Neural progenitor cell (in vitro differentiated cells): Measurements from ENCODE around the gene RNF144A. TPM values are rescaled to one million over a fixed set of nuclear protein-coding genes. Genes with fewer than 3 reads are reported as not detected.

Experiments used
- DNase-seq: peaks from one replicate; pipeline ENCODE4 v3.0.0-alpha.2; 2016; ENCODE audit warnings: low spot score
- H2AFZ ChIP-seq: fragments of 200-600 bp; sonication (generic); replicated peaks from 2 replicates; pipeline ENCODE4 v1.6.1; 2016; ENCODE audit warnings: antibody characterized with exemption
- H3F3A ChIP-seq: fragments of 200-600 bp; sonication (generic); 2 replicates; pipeline ENCODE4 v1.6.1; 2016; ENCODE audit warnings: antibody characterized with exemption, low read depth
- H3K27ac ChIP-seq: fragments of 200-600 bp; sonication (generic); 2 replicates; pipeline ENCODE4 v1.5.1; 2016; ENCODE audit warnings: mild to moderate bottlenecking
- H3K27me3 ChIP-seq: fragments of 200-600 bp; sonication (generic); 2 replicates; pipeline ENCODE4 v1.6.1; 2016; ENCODE audit warnings: mild to moderate bottlenecking, moderate library complexity
- H3K36me3 ChIP-seq: fragments of 200-600 bp; sonication (generic); 2 replicates; pipeline ENCODE4 v1.5.1; 2016
- H3K4me1 ChIP-seq: fragments of 200-600 bp; sonication (generic); 2 replicates; pipeline ENCODE4 v1.6.1; 2016; ENCODE audit warnings: mixed run types
- H3K4me2 ChIP-seq: fragments of 200-600 bp; sonication (generic); 2 replicates; pipeline ENCODE4 v1.6.1; 2016
- H3K4me3 ChIP-seq: fragments of 200-600 bp; sonication (generic); 2 replicates; pipeline ENCODE4 v1.5.1; 2016
- H3K79me2 ChIP-seq: fragments of 200-600 bp; sonication (generic); 2 replicates; pipeline ENCODE4 v1.6.1; 2016; ENCODE audit warnings: low read depth
- H3K9ac ChIP-seq: fragments of 200-600 bp; sonication (generic); 2 replicates; pipeline ENCODE4 v1.6.1; 2016
- H3K9me3 ChIP-seq: fragments of 200-600 bp; sonication (generic); 2 replicates; pipeline ENCODE4 v1.5.1; 2016; ENCODE audit warnings: low read depth
- H4K20me1 ChIP-seq: fragments of 200-600 bp; sonication (generic); 2 replicates; pipeline ENCODE4 v1.6.1; 2016; ENCODE audit warnings: low read depth
- H3K27ac Mint-ChIP-seq: 3 replicates; pipeline ENCODE4 v1.8.0; 2021; ENCODE audit warnings: mixed read lengths
- H3K27me3 Mint-ChIP-seq: 2 replicates; pipeline ENCODE4 v1.8.0; 2022; ENCODE audit warnings: low read depth, mild to moderate bottlenecking, inconsistent platforms, moderate library complexity, mixed read lengths; ENCODE audit not compliant: insufficient read depth
- H3K36me3 Mint-ChIP-seq: 3 replicates; pipeline ENCODE4 v1.8.0; 2021; ENCODE audit warnings: mixed read lengths
- H3K4me1 Mint-ChIP-seq: 3 replicates; pipeline ENCODE4 v1.8.0; 2021; ENCODE audit warnings: mixed read lengths
- H3K4me3 Mint-ChIP-seq: 3 replicates; pipeline ENCODE4 v1.8.0; 2021; ENCODE audit warnings: mild to moderate bottlenecking, moderate library complexity, mixed read lengths
- H3K9me3 Mint-ChIP-seq: 3 replicates; pipeline ENCODE4 v1.8.0; 2020; ENCODE audit warnings: mixed read lengths
- CTCF ChIP-seq: fragments of 200-600 bp; sonication (generic); IDR thresholded peaks from 2 replicates; pipeline ENCODE4 v1.5.1; 2017; ENCODE audit warnings: antibody characterized with exemption, mild to moderate bottlenecking
- EZH2 ChIP-seq: fragments of 200-600 bp; sonication (generic); IDR thresholded peaks from 2 replicates; pipeline ENCODE4 v1.6.1; 2017; ENCODE audit warnings: antibody characterized with exemption, mild to moderate bottlenecking, moderate library complexity
- EZH2phosphoT487 ChIP-seq: fragments of 200-600 bp; sonication (generic); IDR thresholded peaks from 2 replicates; pipeline ENCODE4 v1.6.1; 2017; ENCODE audit warnings: antibody characterized with exemption
- total RNA-seq: library from RNA; depleted of rRNA; stranded (reverse); fragments of >200 nt; gene quantifications from 2 replicates; pipeline ENCODE4 v1.2.3, GENCODE V29; 2015; ENCODE audit warnings: low replicate concordance

The RNF144A gene
- total RNA-seq, 1 donor from 2014 or later = 32.0 TPM

- H3K79me2 ChIP-seq = no peaks in the 10 kb centered on the region
- H3K9ac ChIP-seq = no peak overlapping the region
- H3K36me3 ChIP-seq = no peaks in the 10 kb centered on the region
- Mint-ChIP-seq H3K27ac (no peak overlapping the region), H3K4me3 (no peak overlapping the region), H3K36me3 (peaks cover 2% of the 10 kb centered on the region), H3K9me3 (no peaks in the 10 kb centered on the region), H3K4me1 (no peaks in the 10 kb centered on the region), H3K27me3 (peaks cover 3% of the 10 kb centered on the region)
- H3K9me3 ChIP-seq = no peaks in the 10 kb centered on the region
- H4K20me1 ChIP-seq = no peaks in the 10 kb centered on the region
- H3K4me2 ChIP-seq = no peak overlapping the region
- no peak overlapping the region for H3K4me3 ChIP-seq
- H2AFZ ChIP-seq = no peak overlapping the region
- H3K27ac ChIP-seq = no peak overlapping the region
- H3K27me3 ChIP-seq = peaks cover 4% of the 10 kb centered on the region
- TF ChIP-seq EZH2phosphoT487 = no peak
- TF ChIP-seq EZH2 = no peak
- no peak for TF ChIP-seq CTCF
- no peaks in the 10 kb centered on the region for H3K4me1 ChIP-seq
- H3F3A ChIP-seq = no peaks in the 10 kb centered on the region
- no peak for DNase-seq
Observed at GRCh38 chr2:6908291-6908690, 8.9 kb upstream of the RNF144A start.

- peaks cover 12% of the 10 kb centered on the region for H3K27me3 ChIP-seq
- H3K9ac ChIP-seq = no peak overlapping the region
- H3K36me3 ChIP-seq = no peaks in the 10 kb centered on the region
- no peak overlapping the region for H3K27ac ChIP-seq
- H3K36me3 Mint-ChIP-seq = peaks cover 2% of the 10 kb centered on the region
- no peak for DNase-seq
- H3K9me3 ChIP-seq = no peaks in the 10 kb centered on the region
- no peak overlapping the region for H3K4me3 ChIP-seq
- H3K4me2 ChIP-seq = no peak overlapping the region
- no peaks in the 10 kb centered on the region for H4K20me1 ChIP-seq
- H3K79me2 ChIP-seq = no peaks in the 10 kb centered on the region
- peaks cover 5% of the 10 kb centered on the region for H3K27me3 Mint-ChIP-seq
- TF ChIP-seq EZH2phosphoT487 = no peak
- TF ChIP-seq EZH2 = no peak
- TF ChIP-seq CTCF = no peak
- H3K9me3 Mint-ChIP-seq = no peaks in the 10 kb centered on the region
- no peaks in the 10 kb centered on the region for H3K4me1 ChIP-seq
- no peak overlapping the region for H3K27ac Mint-ChIP-seq
- no peaks in the 10 kb centered on the region for H3F3A ChIP-seq
- H3K4me1 Mint-ChIP-seq = no peaks in the 10 kb centered on the region
- H3K4me3 Mint-ChIP-seq = no peak overlapping the region
- H2AFZ ChIP-seq = no peak overlapping the region
Observed at GRCh38 chr2:6909431-6910385, 7.5 kb upstream of the RNF144A start.

- Mint-ChIP-seq H3K27ac (no peak overlapping the region), H3K4me3 (no peak overlapping the region), H3K36me3 (peaks cover 4% of the 10 kb centered on the region), H3K4me1 (no peaks in the 10 kb centered on the region), H3K9me3 (no peaks in the 10 kb centered on the region), H3K27me3 (peaks cover 8% of the 10 kb centered on the region)
- no peaks in the 10 kb centered on the region for H3K36me3 ChIP-seq
- no peaks in the 10 kb centered on the region for H3F3A ChIP-seq
- no peaks in the 10 kb centered on the region for H3K9me3 ChIP-seq
- H3K27ac ChIP-seq = no peak overlapping the region
- DNase-seq = no peak
- TF ChIP-seq CTCF (no peak), EZH2 (no peak), EZH2phosphoT487 (no peak)
- peaks cover 32% of the 10 kb centered on the region for H3K27me3 ChIP-seq
- H4K20me1 ChIP-seq = no peaks in the 10 kb centered on the region
- no peak overlapping the region for H2AFZ ChIP-seq
- H3K4me1 ChIP-seq = no peaks in the 10 kb centered on the region
- no peaks in the 10 kb centered on the region for H3K79me2 ChIP-seq
- no peak overlapping the region for H3K9ac ChIP-seq
- H3K4me2 ChIP-seq = no peak overlapping the region
- no peak overlapping the region for H3K4me3 ChIP-seq
Observed at GRCh38 chr2:6911721-6912120, 5.5 kb upstream of the RNF144A start.
